ENCODE measurements around the gene FAM117B. TPM values are rescaled to one million over a fixed set of nuclear protein-coding genes. Genes with fewer than 3 reads are reported as not detected.
A peak's percentile ranks its signal among the peaks of the same experiment; 100 is the strongest.

The FAM117B gene
- total RNA-seq, 2 donors from 2014 or later, result 11.4 to 16.7 TPM

- Mint-ChIP-seq H3K27ac (peak overlapping the region; percentile 69), H3K4me3 (no peak overlapping the region), H3K4me1 (ENCODE audit: low read depth) (peaks cover 43% of the 10 kb centered on the region), H3K9me3 (peaks cover 0 to 5% of the 10 kb centered on the region in 2 donors), H3K36me3 (ENCODE audit: insufficient read depth in 2 of 2) (peaks cover 1 to 10% of the 10 kb centered on the region in 2 donors), H3K27me3 (ENCODE audit: low read depth) (no peaks in the 10 kb centered on the region)
- DNase-seq (no peak), ATAC-seq (replicated peaks in 1 of 2) (no peak)
Measured at GRCh38 chr2:202758604-202759003, 123.8 kb downstream of the FAM117B start.

DNA sequence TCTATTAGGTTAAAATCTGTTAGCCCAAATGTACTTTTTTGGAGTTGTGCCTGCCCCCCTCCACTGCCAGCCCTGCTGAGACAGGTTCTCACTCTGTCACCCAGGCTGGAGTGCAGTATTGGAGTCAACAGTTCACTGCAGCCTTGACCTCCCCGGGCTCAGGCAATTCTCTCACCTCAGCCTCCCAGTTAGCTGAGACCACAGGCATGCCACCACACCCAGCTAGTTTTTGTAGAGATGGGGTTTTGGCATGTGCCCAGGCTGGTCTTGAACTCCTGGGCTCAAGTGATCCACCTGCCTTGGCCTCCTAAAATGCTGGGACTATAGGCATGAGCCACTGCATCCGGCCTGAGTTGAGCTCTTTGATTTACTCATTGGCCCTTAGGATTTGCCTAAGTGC lies 126.1 kb downstream of the FAM117B start:
- Mint-ChIP-seq H3K4me1 (ENCODE audit: low read depth) (peaks cover 34% of the 10 kb centered on the region), H3K27me3 (ENCODE audit: low read depth) (no peaks in the 10 kb centered on the region), H3K27ac (peak overlapping the region; percentile 94), H3K9me3 (no peaks in the 10 kb centered on the region), H3K36me3 (ENCODE audit: insufficient read depth in 2 of 2) (peaks cover 0 to 4% of the 10 kb centered on the region in 2 donors), H3K4me3 (no peak overlapping the region)
- DNase-seq, result no peak
- ATAC-seq (replicated peaks in 1 of 2), result no peak

DNA sequence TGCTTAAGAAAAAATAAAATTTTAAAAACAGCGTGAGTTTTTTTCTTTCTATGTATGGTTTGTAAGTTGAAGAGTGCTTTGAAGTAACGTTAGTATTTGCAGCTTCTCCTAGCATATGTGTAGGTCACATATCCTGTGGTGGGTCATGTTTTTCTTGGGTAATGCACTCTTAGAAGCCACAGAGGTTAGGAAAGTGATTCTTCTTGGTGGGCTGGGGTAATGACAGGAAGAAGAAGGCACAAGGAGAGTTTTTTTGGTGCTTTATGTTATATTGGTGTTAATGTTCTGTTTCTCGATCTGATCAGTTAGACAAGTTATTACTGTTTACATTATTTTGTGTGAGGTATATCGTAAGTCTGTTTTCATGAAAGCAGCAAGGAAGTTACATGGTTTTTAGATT lies 127.8 kb downstream of the FAM117B start:
- H3K4me3 Mint-ChIP-seq, result peak overlapping the region; percentile 60 to 86
- no peaks in the 10 kb centered on the region for H3K9me3 Mint-ChIP-seq
- H3K27me3 Mint-ChIP-seq (ENCODE audit: low read depth), result no peaks in the 10 kb centered on the region
- peaks cover 31% of the 10 kb centered on the region for H3K4me1 Mint-ChIP-seq (ENCODE audit: low read depth)
- DNase-seq (peak; percentile 9 to 18), ATAC-seq (replicated peaks in 1 of 2) (peak; percentile 85 to 92)
- peak overlapping the region; percentile 96 for H3K27ac Mint-ChIP-seq
- peaks cover 0 to 2% of the 10 kb centered on the region in 2 donors for H3K36me3 Mint-ChIP-seq (ENCODE audit: insufficient read depth in 2 of 2)

DNA sequence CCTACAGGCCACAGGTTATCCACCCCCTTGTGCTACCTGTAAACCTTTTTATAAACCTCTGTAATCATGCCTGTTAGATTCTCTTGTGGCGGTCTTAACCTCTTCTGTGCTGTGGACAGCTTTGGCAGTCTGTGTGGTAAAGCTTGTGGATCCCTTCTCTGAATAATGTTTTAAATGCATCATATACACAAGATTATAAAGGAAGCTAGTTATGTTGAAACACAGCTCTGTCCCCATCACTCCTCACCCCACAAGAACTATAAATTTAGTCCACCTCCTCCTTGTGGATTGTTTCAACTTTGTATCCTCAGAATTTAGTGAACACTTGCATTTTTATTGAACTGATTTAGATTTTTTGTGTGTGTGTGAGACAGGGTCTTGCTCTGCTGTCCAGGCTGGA lies 129.1 kb downstream of the FAM117B start:
- Mint-ChIP-seq H3K4me3 (peak overlapping the region; percentile 7 to 86), H3K36me3 (ENCODE audit: insufficient read depth in 2 of 2) (peaks cover 0 to 2% of the 10 kb centered on the region in 2 donors), H3K27me3 (ENCODE audit: low read depth) (no peaks in the 10 kb centered on the region), H3K4me1 (ENCODE audit: low read depth) (peaks cover 39% of the 10 kb centered on the region), H3K9me3 (no peaks in the 10 kb centered on the region), H3K27ac (peak overlapping the region; percentile 96)
- DNase-seq (no peak), ATAC-seq (replicated peaks in 1 of 2) (no peak)

- H3K36me3 Mint-ChIP-seq (ENCODE audit: insufficient read depth in 2 of 2), result peaks cover 0 to 2% of the 10 kb centered on the region in 2 donors
- DNase-seq, result no peak
- H3K27ac Mint-ChIP-seq, result peak overlapping the region; percentile 13
- H3K4me1 Mint-ChIP-seq (ENCODE audit: low read depth), result peaks cover 44% of the 10 kb centered on the region
- ATAC-seq (replicated peaks in 1 of 2), result no peak
- no peaks in the 10 kb centered on the region for H3K9me3 Mint-ChIP-seq
- no peaks in the 10 kb centered on the region for H3K27me3 Mint-ChIP-seq (ENCODE audit: low read depth)
- no peak overlapping the region for H3K4me3 Mint-ChIP-seq
Measured at GRCh38 chr2:202764991-202765390, 130.2 kb downstream of the FAM117B start.

- peaks cover 41% of the 10 kb centered on the region for H3K4me1 Mint-ChIP-seq (ENCODE audit: low read depth)
- DNase-seq (no peak), ATAC-seq (replicated peaks in 1 of 2) (peak in 1 of 2 donors; percentile 24)
- peaks cover 0 to 3% of the 10 kb centered on the region in 2 donors for H3K36me3 Mint-ChIP-seq (ENCODE audit: insufficient read depth in 2 of 2)
- no peak overlapping the region for H3K4me3 Mint-ChIP-seq
- no peak overlapping the region for H3K27ac Mint-ChIP-seq
- H3K9me3 Mint-ChIP-seq, result no peaks in the 10 kb centered on the region
- H3K27me3 Mint-ChIP-seq (ENCODE audit: low read depth), result no peaks in the 10 kb centered on the region
Measured at GRCh38 chr2:202765436-202765835, 130.7 kb downstream of the FAM117B start.

GRCh38 chr2:202768273-202768672 lies 133.5 kb downstream of the FAM117B start:
- H3K9me3 Mint-ChIP-seq, result no peaks in the 10 kb centered on the region
- H3K36me3 Mint-ChIP-seq (ENCODE audit: insufficient read depth in 2 of 2), result peaks cover 0 to 1% of the 10 kb centered on the region in 2 donors
- ATAC-seq (replicated peaks in 1 of 2), result no peak
- peak overlapping the region in 1 of 2 donors; percentile 29 for H3K4me3 Mint-ChIP-seq
- peak overlapping the region; percentile 2 for H3K27ac Mint-ChIP-seq
- DNase-seq, result no peak
- no peaks in the 10 kb centered on the region for H3K27me3 Mint-ChIP-seq (ENCODE audit: low read depth)
- peaks cover 26% of the 10 kb centered on the region for H3K4me1 Mint-ChIP-seq (ENCODE audit: low read depth)

DNA sequence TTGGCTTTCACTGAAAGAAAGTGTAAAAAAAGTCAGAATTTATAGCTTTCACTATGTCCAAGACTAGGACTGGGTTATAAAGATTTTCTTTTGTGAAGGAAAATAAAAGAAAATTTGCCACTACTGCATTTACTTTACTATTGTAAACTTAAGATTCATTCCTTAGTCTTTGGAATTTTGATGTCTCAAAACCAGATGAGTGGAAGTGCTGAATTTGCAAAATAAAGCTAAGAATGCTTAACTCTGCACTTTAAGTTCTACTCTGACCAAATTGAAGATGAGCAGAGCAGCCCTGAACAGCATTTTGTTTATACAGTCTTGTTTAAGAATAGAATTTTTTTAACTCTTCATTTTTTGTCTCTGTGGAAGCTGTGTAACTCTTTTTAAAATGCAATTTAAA lies 134.4 kb downstream of the FAM117B start:
- no peaks in the 10 kb centered on the region for H3K9me3 Mint-ChIP-seq
- H3K4me1 Mint-ChIP-seq (ENCODE audit: low read depth), result peaks cover 16% of the 10 kb centered on the region
- H3K4me3 Mint-ChIP-seq, result no peak overlapping the region
- peaks cover 0 to 1% of the 10 kb centered on the region in 2 donors for H3K36me3 Mint-ChIP-seq (ENCODE audit: insufficient read depth in 2 of 2)
- H3K27ac Mint-ChIP-seq, result no peak overlapping the region
- DNase-seq (no peak), ATAC-seq (replicated peaks in 1 of 2) (no peak)
- H3K27me3 Mint-ChIP-seq (ENCODE audit: low read depth), result no peaks in the 10 kb centered on the region

GRCh38 chr2:202771336-202771735 lies 136.6 kb downstream of the FAM117B start:
- DNase-seq (no peak), ATAC-seq (replicated peaks in 1 of 2) (no peak)
- Mint-ChIP-seq H3K27ac (no peak overlapping the region), H3K9me3 (no peaks in the 10 kb centered on the region), H3K36me3 (ENCODE audit: insufficient read depth in 2 of 2) (peaks cover 0 to 4% of the 10 kb centered on the region in 2 donors), H3K4me3 (no peak overlapping the region), H3K4me1 (ENCODE audit: low read depth) (peaks cover 15% of the 10 kb centered on the region), H3K27me3 (ENCODE audit: low read depth) (no peaks in the 10 kb centered on the region)

DNA sequence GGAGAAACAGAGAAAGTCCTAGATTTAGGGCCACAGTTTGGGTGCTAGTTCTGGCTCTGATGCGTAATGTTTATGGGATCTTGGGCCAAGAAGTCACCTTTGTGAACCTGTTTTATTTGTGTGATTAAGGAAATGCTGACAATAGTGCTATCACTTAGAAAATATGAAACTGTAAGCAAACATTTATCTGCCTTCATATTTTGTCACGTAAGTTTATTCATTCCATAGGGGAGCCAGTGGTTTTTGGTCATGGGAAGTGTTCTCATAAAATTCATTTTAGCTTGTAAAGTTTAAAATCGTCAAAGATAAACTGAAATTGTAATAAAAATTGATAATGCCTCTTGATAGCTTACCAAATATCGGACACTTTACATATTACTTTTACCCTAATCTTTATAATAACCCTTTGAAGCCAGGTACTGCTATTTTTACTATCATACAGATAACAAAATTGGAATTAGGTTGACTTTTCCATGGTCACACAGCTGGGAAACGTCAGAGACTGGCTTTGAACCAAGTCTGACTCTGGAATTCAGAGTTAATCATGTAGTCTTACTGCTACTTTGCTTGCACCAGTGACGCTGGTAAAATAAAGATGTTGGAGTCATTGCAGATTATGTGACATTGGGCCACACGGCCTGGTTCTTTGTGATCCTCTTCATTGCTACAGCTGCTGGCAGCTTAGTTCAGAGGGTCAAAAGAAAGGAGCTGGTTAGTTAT lies 137.1 kb downstream of the FAM117B start:
- peaks cover 0 to 4% of the 10 kb centered on the region in 2 donors for H3K36me3 Mint-ChIP-seq (ENCODE audit: insufficient read depth in 2 of 2)
- no peaks in the 10 kb centered on the region for H3K27me3 Mint-ChIP-seq (ENCODE audit: low read depth)
- no peaks in the 10 kb centered on the region for H3K9me3 Mint-ChIP-seq
- H3K4me3 Mint-ChIP-seq, result no peak overlapping the region
- peaks cover 15% of the 10 kb centered on the region for H3K4me1 Mint-ChIP-seq (ENCODE audit: low read depth)
- no peak for ATAC-seq (replicated peaks in 1 of 2)
- DNase-seq, result no peak
- no peak overlapping the region for H3K27ac Mint-ChIP-seq

DNA sequence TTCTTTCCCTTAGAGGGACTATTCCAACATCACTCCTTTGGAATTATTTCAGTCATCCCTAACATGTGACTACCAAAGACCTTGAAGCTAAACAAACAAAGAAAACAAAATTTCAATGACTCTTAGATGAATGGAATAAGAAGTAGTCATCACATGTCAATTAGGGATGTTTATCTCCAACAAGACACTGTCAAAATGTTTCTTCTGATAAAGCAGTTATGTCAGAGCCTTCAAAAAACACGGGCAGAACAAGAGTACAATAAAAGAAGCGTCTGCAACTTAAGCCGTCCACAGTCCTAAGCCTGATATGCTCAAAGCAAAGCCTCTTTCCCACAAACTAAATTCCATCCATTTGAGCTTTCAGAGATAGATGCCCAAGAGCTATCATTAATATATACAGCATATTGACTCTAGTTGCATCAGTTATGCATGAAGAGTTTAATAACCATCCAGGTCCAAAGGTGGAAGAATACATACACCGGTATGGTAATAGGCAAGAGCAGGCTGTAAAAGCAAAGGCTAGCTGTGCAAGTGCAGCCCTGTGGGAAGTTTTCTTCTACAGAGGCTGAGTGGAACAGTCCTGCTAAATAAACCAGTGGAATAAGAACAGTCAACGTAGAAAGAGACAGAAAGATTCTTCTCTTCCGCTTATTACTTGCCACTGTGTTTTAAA lies 138.7 kb downstream of the FAM117B start:
- no peaks in the 10 kb centered on the region for H3K27me3 Mint-ChIP-seq (ENCODE audit: low read depth)
- no peak for DNase-seq
- no peak for ATAC-seq (replicated peaks in 1 of 2)
- no peak overlapping the region for H3K4me3 Mint-ChIP-seq
- H3K27ac Mint-ChIP-seq, result no peak overlapping the region
- H3K36me3 Mint-ChIP-seq (ENCODE audit: insufficient read depth in 2 of 2), result peaks cover 0 to 4% of the 10 kb centered on the region in 2 donors
- peaks cover 6% of the 10 kb centered on the region for H3K4me1 Mint-ChIP-seq (ENCODE audit: low read depth)
- no peaks in the 10 kb centered on the region for H3K9me3 Mint-ChIP-seq

- no peak overlapping the region for H3K27ac Mint-ChIP-seq
- H3K4me1 Mint-ChIP-seq (ENCODE audit: low read depth), result peaks cover 6% of the 10 kb centered on the region
- ATAC-seq (replicated peaks in 1 of 2), result no peak
- H3K36me3 Mint-ChIP-seq (ENCODE audit: insufficient read depth in 2 of 2), result peaks cover 2 to 7% of the 10 kb centered on the region in 2 donors
- no peak overlapping the region for H3K4me3 Mint-ChIP-seq
- H3K27me3 Mint-ChIP-seq (ENCODE audit: low read depth), result no peaks in the 10 kb centered on the region
- no peaks in the 10 kb centered on the region for H3K9me3 Mint-ChIP-seq
- DNase-seq, result no peak
Measured at GRCh38 chr2:202774104-202774503, 139.3 kb downstream of the FAM117B start.

GRCh38 chr2:202778217-202778616 lies 143.4 kb downstream of the FAM117B start:
- Mint-ChIP-seq H3K27ac (no peak overlapping the region), H3K4me1 (ENCODE audit: low read depth) (peaks cover 20% of the 10 kb centered on the region), H3K9me3 (no peaks in the 10 kb centered on the region), H3K4me3 (no peak overlapping the region), H3K36me3 (ENCODE audit: insufficient read depth in 2 of 2) (peaks cover 4 to 19% of the 10 kb centered on the region in 2 donors), H3K27me3 (ENCODE audit: low read depth) (no peaks in the 10 kb centered on the region)
- ATAC-seq (replicated peaks in 1 of 2), result no peak
- no peak for DNase-seq

Measured in activated T-cell treated with anti-CD3 and anti-CD28 coated beads, Interleukin-2, amount 50 U/mL, for 72 hours (primary cell).